ENCODE data around the gene PPP2R3A. TPM values are rescaled to one million over a fixed set of nuclear protein-coding genes. Genes with fewer than 3 reads are reported as not detected.

Gene PPP2R3A
- total RNA-seq, 1 donor from 2014 or later: 35.0 TPM

DNA sequence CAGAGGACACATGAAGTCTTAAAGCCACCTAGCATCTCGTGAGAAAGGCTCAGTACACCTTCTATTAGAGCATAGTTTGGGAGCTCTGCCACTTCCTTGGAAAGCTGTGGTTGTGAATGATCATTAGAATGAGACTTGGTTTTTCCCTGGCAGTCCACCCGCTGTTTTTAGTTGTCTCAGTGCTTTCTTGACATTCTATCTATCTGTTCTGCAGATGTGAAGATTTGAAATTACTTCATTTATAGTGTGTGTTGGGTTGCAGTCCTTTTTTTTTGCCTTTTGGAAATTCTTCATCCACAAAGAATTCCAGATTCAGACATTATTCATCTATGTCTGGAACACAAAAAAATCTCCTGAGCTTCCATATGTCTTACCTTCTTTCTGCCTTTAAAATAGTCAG, 23.7 kb downstream of the PPP2R3A start:
- H3K27ac Mint-ChIP-seq: no peak overlapping the region
- TF ChIP-seq, protein P1, sequence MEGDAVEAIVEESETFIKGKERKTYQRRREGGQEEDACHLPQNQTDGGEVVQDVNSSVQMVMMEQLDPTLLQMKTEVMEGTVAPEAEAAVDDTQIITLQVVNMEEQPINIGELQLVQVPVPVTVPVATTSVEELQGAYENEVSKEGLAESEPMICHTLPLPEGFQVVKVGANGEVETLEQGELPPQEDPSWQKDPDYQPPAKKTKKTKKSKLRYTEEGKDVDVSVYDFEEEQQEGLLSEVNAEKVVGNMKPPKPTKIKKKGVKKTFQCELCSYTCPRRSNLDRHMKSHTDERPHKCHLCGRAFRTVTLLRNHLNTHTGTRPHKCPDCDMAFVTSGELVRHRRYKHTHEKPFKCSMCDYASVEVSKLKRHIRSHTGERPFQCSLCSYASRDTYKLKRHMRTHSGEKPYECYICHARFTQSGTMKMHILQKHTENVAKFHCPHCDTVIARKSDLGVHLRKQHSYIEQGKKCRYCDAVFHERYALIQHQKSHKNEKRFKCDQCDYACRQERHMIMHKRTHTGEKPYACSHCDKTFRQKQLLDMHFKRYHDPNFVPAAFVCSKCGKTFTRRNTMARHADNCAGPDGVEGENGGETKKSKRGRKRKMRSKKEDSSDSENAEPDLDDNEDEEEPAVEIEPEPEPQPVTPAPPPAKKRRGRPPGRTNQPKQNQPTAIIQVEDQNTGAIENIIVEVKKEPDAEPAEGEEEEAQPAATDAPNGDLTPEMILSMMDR (IDR thresholded peaks at IDR 0.05; ENCODE audit: unreplicated experiment): no peak

DNA sequence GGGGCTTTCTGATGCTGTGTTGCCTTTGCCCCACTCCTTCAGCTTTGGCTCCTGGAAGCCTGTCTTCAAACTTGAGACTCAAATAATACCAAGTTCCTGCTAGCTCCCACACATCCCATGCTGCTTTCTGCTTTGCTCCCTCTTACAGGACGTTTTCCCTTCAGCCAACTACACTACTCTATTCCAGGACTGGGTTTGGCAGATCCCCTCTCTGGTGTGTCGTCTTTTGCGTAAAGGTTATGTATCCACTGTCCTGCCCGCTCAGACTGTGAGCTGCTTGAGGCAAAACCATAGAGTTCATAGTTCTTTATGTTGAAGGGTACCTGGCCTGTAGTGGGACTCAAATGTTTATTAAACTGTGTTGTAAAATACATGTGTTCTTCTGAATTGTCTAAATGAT, 25.4 kb downstream of the PPP2R3A start:
- Mint-ChIP-seq H3K4me3 (ENCODE audit: low read depth) (no peak overlapping the region), H3K36me3 (ENCODE audit: insufficient read depth) (no peaks in the 10 kb centered on the region), H3K4me1 (ENCODE audit: low read depth) (peaks cover 9% of the 10 kb centered on the region), H3K27me3 (no peaks in the 10 kb centered on the region), H3K9me3 (ENCODE audit: low read depth) (no peaks in the 10 kb centered on the region), H3K27ac (no peak overlapping the region)
- no peak for DNase-seq (ENCODE audit: low spot score, unreplicated experiment)
- TF ChIP-seq, protein P1 (IDR thresholded peaks at IDR 0.05; ENCODE audit: unreplicated experiment): no peak

More for the DNA sequence above, 23.7 kb downstream of the PPP2R3A start:
- DNase-seq (ENCODE audit: low spot score, unreplicated experiment): no peak
- Mint-ChIP-seq H3K4me3 (ENCODE audit: low read depth) (no peak overlapping the region), H3K9me3 (ENCODE audit: low read depth) (no peaks in the 10 kb centered on the region), H3K36me3 (ENCODE audit: insufficient read depth) (no peaks in the 10 kb centered on the region), H3K4me1 (ENCODE audit: low read depth) (peaks cover 2% of the 10 kb centered on the region), H3K27me3 (no peaks in the 10 kb centered on the region)

DNA sequence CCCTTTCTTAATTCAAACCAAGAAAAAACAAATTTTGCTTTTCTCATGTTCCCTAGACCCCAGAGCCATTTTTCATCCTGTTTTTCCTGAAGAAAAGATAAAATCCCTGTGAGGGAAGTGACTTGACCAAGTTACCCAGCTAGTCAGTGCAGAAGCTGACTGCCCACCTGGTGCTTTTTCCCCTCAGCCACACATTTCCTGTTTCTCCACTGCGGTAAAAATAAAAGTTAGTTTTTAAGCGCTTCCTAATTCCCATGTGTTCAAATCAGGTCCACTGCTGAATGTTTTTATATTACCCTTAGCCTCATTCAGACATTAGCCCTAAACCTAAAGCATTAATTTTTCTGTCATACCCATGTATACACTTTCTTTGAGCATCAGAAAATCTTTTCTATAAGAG, 26.1 kb downstream of the PPP2R3A start:
- Mint-ChIP-seq H3K4me1 (ENCODE audit: low read depth) (peaks cover 9% of the 10 kb centered on the region), H3K27me3 (no peaks in the 10 kb centered on the region), H3K36me3 (ENCODE audit: insufficient read depth) (no peaks in the 10 kb centered on the region), H3K4me3 (ENCODE audit: low read depth) (no peak overlapping the region), H3K27ac (no peak overlapping the region), H3K9me3 (ENCODE audit: low read depth) (no peaks in the 10 kb centered on the region)
- DNase-seq (ENCODE audit: low spot score, unreplicated experiment): no peak
- TF ChIP-seq, protein P1 (IDR thresholded peaks at IDR 0.05; ENCODE audit: unreplicated experiment): no peak

DNA sequence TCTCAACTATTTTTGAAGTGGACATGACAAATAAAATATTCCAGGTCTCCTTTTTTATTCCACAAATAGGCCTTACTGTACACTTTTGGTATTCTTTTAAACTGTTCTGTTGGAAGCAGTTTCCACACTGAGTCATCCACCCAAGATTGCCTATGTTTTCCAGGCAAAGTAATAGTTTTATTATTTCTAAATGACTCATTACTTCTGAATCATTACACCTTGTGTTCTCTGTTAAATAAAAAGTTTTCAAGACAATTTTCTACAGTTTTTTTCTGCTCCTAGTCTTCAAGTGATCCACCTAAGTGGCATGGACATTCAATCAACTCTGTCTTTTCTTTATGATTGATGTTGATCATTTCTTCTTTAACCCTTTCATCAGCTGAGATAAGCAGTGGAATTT, 26.5 kb downstream of the PPP2R3A start:
- Mint-ChIP-seq H3K36me3 (ENCODE audit: insufficient read depth) (no peaks in the 10 kb centered on the region), H3K27ac (no peak overlapping the region), H3K4me1 (ENCODE audit: low read depth) (peaks cover 9% of the 10 kb centered on the region), H3K4me3 (ENCODE audit: low read depth) (no peak overlapping the region), H3K9me3 (ENCODE audit: low read depth) (no peaks in the 10 kb centered on the region), H3K27me3 (no peaks in the 10 kb centered on the region)
- TF ChIP-seq, protein P1 (IDR thresholded peaks at IDR 0.05; ENCODE audit: unreplicated experiment): no peak
- DNase-seq (ENCODE audit: low spot score, unreplicated experiment): no peak

DNA sequence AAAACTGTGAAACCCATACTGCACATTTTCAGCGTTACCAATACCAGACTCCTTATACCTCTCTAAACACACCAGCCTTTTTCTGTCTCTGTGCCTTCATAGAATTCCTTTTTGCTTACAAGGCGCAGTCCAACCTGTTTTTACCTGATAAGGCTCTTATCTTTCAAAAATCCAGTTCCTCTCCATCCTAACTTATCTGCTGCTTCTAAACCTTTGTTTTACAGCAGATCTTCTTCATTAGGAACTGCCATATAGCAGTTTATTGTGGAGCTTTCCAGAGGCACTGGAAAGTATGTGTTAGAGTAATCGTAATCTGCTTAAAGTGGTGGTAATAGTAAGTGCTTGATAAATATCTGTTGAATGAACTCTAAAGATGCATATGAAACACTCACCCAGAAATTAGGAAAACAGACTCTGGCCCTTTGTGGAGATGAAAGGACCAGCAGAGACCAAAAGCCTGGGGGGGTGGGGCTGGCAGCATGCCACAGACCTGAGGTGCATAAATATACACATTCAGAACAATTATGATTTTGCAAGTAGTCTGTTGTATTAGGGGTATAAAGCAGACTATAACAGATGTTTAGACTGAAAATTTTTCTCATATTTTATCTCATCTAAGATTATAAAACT, 29.3 kb downstream of the PPP2R3A start:
- Mint-ChIP-seq H3K27ac (no peak overlapping the region), H3K27me3 (no peaks in the 10 kb centered on the region), H3K4me3 (ENCODE audit: low read depth) (no peak overlapping the region), H3K9me3 (ENCODE audit: low read depth) (no peaks in the 10 kb centered on the region), H3K4me1 (ENCODE audit: low read depth) (peaks cover 9% of the 10 kb centered on the region), H3K36me3 (ENCODE audit: insufficient read depth) (no peaks in the 10 kb centered on the region)
- DNase-seq (ENCODE audit: low spot score, unreplicated experiment): no peak
- TF ChIP-seq, protein P1 (IDR thresholded peaks at IDR 0.05; ENCODE audit: unreplicated experiment): no peak
